K562 (cell line): Measurements from ENCODE around the gene RBMS3. TPM values are rescaled to one million over a fixed set of nuclear protein-coding genes. Genes with fewer than 3 reads are reported as not detected.

Experiments used
- ATAC-seq: fragments of 200-7000 bp; cut with Tn5 transposase; 3 replicates; pipeline ENCODE4 v1.9.1; 2020; ENCODE audit warnings: moderate library complexity
- BruUV-seq: library from RNA; stranded (reverse); fragments of 400-500 nt; replicated peaks from 2 replicates; lab custom pipeline; 2021; lab: Mats Ljungman, UMichigan
- CTCF ChIA-PET: fragments of 300-600 bp; formaldehyde crosslinking; extraction: SDS; loops from one replicate; lab custom pipeline; 2021; ENCODE audit warnings: low intra/inter-chr PET ratio; lab: Yijun Ruan, JAX
- POLR2A ChIA-PET: fragments of 300-600, 350-650 bp; sonication (Branson Sonifier 250); formaldehyde crosslinking; extraction: SDS; loops from one replicate; lab custom pipeline; 2021; ENCODE audit warnings: antibody characterized with exemption, inconsistent platforms; lab: Yijun Ruan, JAX
- DNase-seq, 4 experiments: peaks; one replicate each; pipeline versions ENCODE4 v3.0.0 to v3.0.0-alpha.2; 2011 to 2018; ENCODE audit warnings: low spot score in 3 of 4, mixed read lengths in 3 of 4; ENCODE audit errors: extremely low read depth in 1 of 4
- FAIRE-seq: peaks from 2 replicates; lab custom pipeline; 2011; peaks lifted over from hg19 to GRCh38; lab: Jason Lieb, UNC
- H2AFZ ChIP-seq: 2 replicates; pipeline ENCODE4 v1.6.0; 2011; ENCODE audit warnings: low read depth, low read length, control low read depth, inconsistent platforms
- H3K27ac ChIP-seq: fragments of 200-600 bp; 3 replicates; pipeline ENCODE4 v1.8.0; 2011; ENCODE audit warnings: low read depth, mild to moderate bottlenecking, control low read depth, inconsistent platforms, low read length, moderate library complexity, mixed read lengths; ENCODE audit errors: extremely low read depth
- H3K27me3 ChIP-seq, 2 experiments: fragments of 300-600 bp in 1 of 2; 2 replicates in 1 of 2; 3 replicates in 1 of 2; pipeline versions ENCODE4 v1.6.0 to v1.8.0; 2011; ENCODE audit warnings: inconsistent platforms in 2 of 2, low read length in 2 of 2, mild to moderate bottlenecking in 1 of 2, mixed read lengths in 1 of 2, moderate library complexity in 1 of 2; ENCODE audit not compliant: control insufficient read depth in 2 of 2, insufficient read depth in 2 of 2
- H3K36me3 ChIP-seq: fragments of 300-600 bp; 3 replicates; pipeline ENCODE4 v1.8.0; 2011; ENCODE audit warnings: mild to moderate bottlenecking, low read length, inconsistent platforms; ENCODE audit not compliant: control insufficient read depth, insufficient read depth
- H3K4me1 ChIP-seq, 2 experiments: fragments of 200-600 bp in 1 of 2; replicated peaks in 1 of 2; 2 replicates in 1 of 2; 3 replicates in 1 of 2; pipeline versions ENCODE4 v1.5.1 to v1.8.0; 2011; ENCODE audit warnings: inconsistent platforms in 2 of 2, low read length in 2 of 2, mild to moderate bottlenecking in 1 of 2, mixed read lengths in 1 of 2, moderate library complexity in 1 of 2; ENCODE audit not compliant: control insufficient read depth in 2 of 2, insufficient read depth in 2 of 2
- H3K4me2 ChIP-seq: 2 replicates; pipeline ENCODE4 v1.6.1; 2011; ENCODE audit warnings: low read length, control low read depth, inconsistent platforms, mixed read lengths; ENCODE audit not compliant: insufficient read depth
- H3K4me3 ChIP-seq: fragments of 200-600 bp; sonication (generic), shearing (Covaris generic); 2 replicates; pipeline ENCODE4 v1.5.1; 2016; ENCODE audit warnings: control low read depth, inconsistent platforms
- H3K79me2 ChIP-seq: fragments of 200-600 bp; 3 replicates; pipeline ENCODE4 v1.8.0; 2011; ENCODE audit warnings: low read length, inconsistent platforms; ENCODE audit not compliant: control insufficient read depth, insufficient read depth
- H3K9ac ChIP-seq, 2 experiments: 2 replicates each; pipeline versions ENCODE4 v1.6.0 to v1.6.1; 2011; ENCODE audit warnings: low read depth in 2 of 2, low read length in 2 of 2, control low read depth in 1 of 2, inconsistent platforms in 1 of 2, mild to moderate bottlenecking in 1 of 2, mixed read lengths in 1 of 2; ENCODE audit not compliant: insufficient read depth in 1 of 2
- H3K9me1 ChIP-seq: one replicate; pipeline ENCODE4 v1.6.0; 2011; ENCODE audit warnings: inconsistent platforms, mild to moderate bottlenecking, low read length, moderate library complexity; ENCODE audit not compliant: control insufficient read depth, insufficient read depth
- H3K9me3 ChIP-seq: replicated peaks from 2 replicates; pipeline ENCODE4 v1.5.1; 2011; ENCODE audit warnings: low read depth, low read length, inconsistent platforms; ENCODE audit not compliant: control insufficient read depth, insufficient read depth
- H4K20me1 ChIP-seq: replicated peaks from 2 replicates; pipeline ENCODE4 v1.6.1; 2011; ENCODE audit warnings: low read length, inconsistent platforms, mixed read lengths; ENCODE audit not compliant: control insufficient read depth, insufficient read depth
- KLF1 ChIP-seq: fragments of 450-650 bp; IDR thresholded peaks from 2 replicates; pipeline ENCODE4 v1.6.1; 2016; ENCODE audit warnings: missing genetic modification characterization, missing compliant biosample characterization
- NCOA6 ChIP-seq: fragments of 450-650 bp; IDR thresholded peaks from 2 replicates; pipeline ENCODE4 v1.6.1; 2017; ENCODE audit warnings: mild to moderate bottlenecking
- NR2C2 ChIP-seq, 2 experiments: fragments of 200-800 bp in 1 of 2; sonication (Bioruptor generic) in 1 of 2; sonication (generic) in 1 of 2; formaldehyde crosslinking in 1 of 2; IDR thresholded peaks; 2 replicates each; pipeline versions ENCODE4 v1.6.1 to v1.8.0; 2016 to 2022; ENCODE audit warnings: mild to moderate bottlenecking in 1 of 2, missing compliant biosample characterization in 1 of 2, missing genetic modification characterization in 1 of 2, missing genetic modification reagents in 1 of 2
- SMAD2 ChIP-seq: fragments of 150-350 bp; IDR thresholded peaks from 2 replicates; pipeline ENCODE4 v1.6.1; 2014; ENCODE audit warnings: low read depth, mild to moderate bottlenecking, low read length
- XRCC4 ChIP-seq: IDR thresholded peaks from one replicate; pipeline ENCODE4 v1.6.1; 2011; ENCODE audit not compliant: insufficient read depth, insufficient read length; ENCODE audit errors: extremely low read depth
- ZEB2 ChIP-seq: fragments of 450-650 bp; IDR thresholded peaks from 2 replicates; pipeline ENCODE4 v1.6.1; 2016
- ZNF780A ChIP-seq: fragments of 250-450 bp; sonication (Bioruptor Pico); IDR thresholded peaks from 2 replicates; pipeline ENCODE4 v1.5.0; 2021; ENCODE audit warnings: mild to moderate bottlenecking
- whole genome bisulfite sequencing: fragments of 100-300 bp; shearing (Covaris generic); methylation state at CpG from one replicate; pipeline ENCODE4 v1.1.6; 2016; ENCODE audit warnings: low coverage, mixed read lengths; ENCODE audit not compliant: insufficient coverage; ENCODE audit errors: missing lambda C conversion rate; 5-methylcytosine and 5-hydroxymethylcytosine counted together
- in situ Hi-C: fragments of 300-500 bp; cut with MboI; formaldehyde crosslinking; loops from 4 replicates; pipeline ENCODE4 v1.15.0; 2018; ENCODE audit warnings: inconsistent platforms, mixed read lengths
- intact Hi-C: fragments of 100-400 bp; cut with micrococcal nuclease; formaldehyde crosslinking; loops from 2 replicates; pipeline ENCODE4 v1.14.2; 2022
- polyA plus RNA-seq, 8 experiments: library from polyadenylated mRNA; depleted of rRNA in 4 of 8; stranded (reverse) in 5 of 8; unstranded in 3 of 8; fragments of >200 nt; fragmentation: Nextera tagmentation in 2 of 8; fragmentation: Illumina TruSeq in 1 of 8; extraction: Ambion mirVana in 2 of 8; extraction: Trizol in 1 of 8; gene quantifications; 2 replicates each; pipeline versions ENCODE4 v1.2.1 to v1.2.3, GENCODE V29; 2011 to 2014; ENCODE audit warnings: inconsistent platforms in 1 of 8, missing spikeins in 1 of 8
- total RNA-seq, 7 experiments: library from RNA; depleted of rRNA in 6 of 7; stranded (reverse); fragments of >200 nt in 6 of 7; fragmentation: Illumina TruSeq in 2 of 7; extraction: Trizol in 2 of 7; gene quantifications; 2 replicates each; pipeline versions ENCODE4 v1.2.1 to v1.2.3, GENCODE V29; 2011 to 2021; ENCODE audit warnings: low replicate concordance in 1 of 7
- TF ChIP-seq, protein P1 (sequence below): IDR thresholded peaks from 2 replicates; pipeline ENCODE4 v1.6.1; 2014; ENCODE audit warnings: antibody characterized with exemption
- TF ChIP-seq, protein P2 (sequence below), 2 experiments: fragments of 150-350 bp in 1 of 2; IDR thresholded peaks; 2 replicates each; pipeline ENCODE4 v1.6.1; 2012 to 2016; ENCODE audit warnings: low read depth in 2 of 2, low read length in 2 of 2, mild to moderate bottlenecking in 1 of 2, moderate library complexity in 1 of 2

RBMS3 gene
- total and polyA plus RNA-seq, 9 of the 15 experiments (the other 6 are each of a cell fraction or from before 2014, with no cell fraction given), result 0.20 TPM; not detected in 8

- POLR2A ChIA-PET, result no interaction called here
- in situ Hi-C loops, result no loop called here
- no peak for DNase-seq
- H3K79me2 ChIP-seq, result no peaks in the 10 kb centered on the region
- H3K27ac ChIP-seq, result no peak overlapping the region
- no peaks in the 10 kb centered on the region for H4K20me1 ChIP-seq
- intact Hi-C loops, result no loop called here
- 0% methylated on average over 4 of the region's 4 CpGs for WGBS
- H2AFZ ChIP-seq, result no peak overlapping the region
- H3K27me3 ChIP-seq, result no peaks in the 10 kb centered on the region
- FAIRE-seq, result no peak
- H3K36me3 ChIP-seq, result no peaks in the 10 kb centered on the region
- no peak overlapping the region for H3K4me2 ChIP-seq
- BruUV-seq, result no TSS peak
- CTCF ChIA-PET, result no interaction called here
- H3K9ac ChIP-seq, result no peak overlapping the region
- no peak for ATAC-seq
- TF ChIP-seq KLF1 (tag), result no peak
- no peak for TF ChIP-seq NR2C2 (CRISPR knock-in tag; IDR thresholded peaks at IDR 0.05)
- no peak for TF ChIP-seq NR2C2 (tag; IDR thresholded peaks at IDR 0.05)
- TF ChIP-seq, all 486 proteins: peak for 0
- H3K9me1 ChIP-seq, result no peaks in the 10 kb centered on the region
- no peak overlapping the region for H3K4me3 ChIP-seq
- no peaks in the 10 kb centered on the region for H3K4me1 ChIP-seq
- H3K9me3 ChIP-seq, result no peaks in the 10 kb centered on the region
Measured at GRCh38 chr3:29536016-29536758, 255.3 kb downstream of the RBMS3 start.

DNA sequence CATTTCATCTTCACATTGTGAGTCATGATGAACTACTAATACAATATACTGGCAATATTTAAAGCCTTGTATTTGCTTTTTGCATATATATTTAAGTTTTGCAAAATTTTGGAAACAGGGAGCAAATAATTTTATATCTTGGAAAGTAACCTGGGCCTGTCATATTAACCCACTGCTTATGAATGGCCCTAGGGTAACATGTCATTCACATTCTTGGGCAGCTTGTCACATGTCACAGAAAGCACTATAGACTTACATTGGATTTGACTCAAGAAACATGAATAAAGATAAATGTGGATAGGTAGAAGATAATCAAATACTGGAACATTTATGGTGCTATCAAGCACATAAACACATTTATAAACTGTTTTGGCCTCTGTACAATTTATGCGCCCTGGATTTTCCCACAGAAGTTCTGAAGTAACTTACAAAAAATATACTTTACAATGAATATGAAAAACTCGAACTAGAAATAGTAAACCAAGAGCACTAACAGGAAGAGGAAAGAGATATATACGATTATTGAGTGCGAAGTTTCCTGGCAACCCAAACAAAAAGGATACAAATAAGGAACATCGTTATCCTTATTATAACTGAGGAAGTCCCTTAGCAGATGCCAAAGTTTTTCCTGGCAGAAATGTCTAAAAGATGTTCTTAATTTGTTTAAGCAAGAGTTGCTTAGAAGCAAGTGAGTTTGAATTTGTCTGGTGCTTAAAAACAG is 257.2 kb downstream of the RBMS3 start:
- in situ Hi-C loops, result no loop called here
- TF ChIP-seq SMAD2 (no peak), ZNF780A (CRISPR knock-in tag) (no peak), XRCC4 (no peak), NCOA6 (no peak), ZEB2 (no peak)
- TF ChIP-seq, protein P1, sequence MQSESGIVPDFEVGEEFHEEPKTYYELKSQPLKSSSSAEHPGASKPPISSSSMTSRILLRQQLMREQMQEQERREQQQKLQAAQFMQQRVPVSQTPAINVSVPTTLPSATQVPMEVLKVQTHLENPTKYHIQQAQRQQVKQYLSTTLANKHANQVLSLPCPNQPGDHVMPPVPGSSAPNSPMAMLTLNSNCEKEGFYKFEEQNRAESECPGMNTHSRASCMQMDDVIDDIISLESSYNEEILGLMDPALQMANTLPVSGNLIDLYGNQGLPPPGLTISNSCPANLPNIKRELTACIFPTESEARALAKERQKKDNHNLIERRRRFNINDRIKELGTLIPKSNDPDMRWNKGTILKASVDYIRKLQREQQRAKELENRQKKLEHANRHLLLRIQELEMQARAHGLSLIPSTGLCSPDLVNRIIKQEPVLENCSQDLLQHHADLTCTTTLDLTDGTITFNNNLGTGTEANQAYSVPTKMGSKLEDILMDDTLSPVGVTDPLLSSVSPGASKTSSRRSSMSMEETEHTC, result no peak
- TF ChIP-seq, protein P2, sequence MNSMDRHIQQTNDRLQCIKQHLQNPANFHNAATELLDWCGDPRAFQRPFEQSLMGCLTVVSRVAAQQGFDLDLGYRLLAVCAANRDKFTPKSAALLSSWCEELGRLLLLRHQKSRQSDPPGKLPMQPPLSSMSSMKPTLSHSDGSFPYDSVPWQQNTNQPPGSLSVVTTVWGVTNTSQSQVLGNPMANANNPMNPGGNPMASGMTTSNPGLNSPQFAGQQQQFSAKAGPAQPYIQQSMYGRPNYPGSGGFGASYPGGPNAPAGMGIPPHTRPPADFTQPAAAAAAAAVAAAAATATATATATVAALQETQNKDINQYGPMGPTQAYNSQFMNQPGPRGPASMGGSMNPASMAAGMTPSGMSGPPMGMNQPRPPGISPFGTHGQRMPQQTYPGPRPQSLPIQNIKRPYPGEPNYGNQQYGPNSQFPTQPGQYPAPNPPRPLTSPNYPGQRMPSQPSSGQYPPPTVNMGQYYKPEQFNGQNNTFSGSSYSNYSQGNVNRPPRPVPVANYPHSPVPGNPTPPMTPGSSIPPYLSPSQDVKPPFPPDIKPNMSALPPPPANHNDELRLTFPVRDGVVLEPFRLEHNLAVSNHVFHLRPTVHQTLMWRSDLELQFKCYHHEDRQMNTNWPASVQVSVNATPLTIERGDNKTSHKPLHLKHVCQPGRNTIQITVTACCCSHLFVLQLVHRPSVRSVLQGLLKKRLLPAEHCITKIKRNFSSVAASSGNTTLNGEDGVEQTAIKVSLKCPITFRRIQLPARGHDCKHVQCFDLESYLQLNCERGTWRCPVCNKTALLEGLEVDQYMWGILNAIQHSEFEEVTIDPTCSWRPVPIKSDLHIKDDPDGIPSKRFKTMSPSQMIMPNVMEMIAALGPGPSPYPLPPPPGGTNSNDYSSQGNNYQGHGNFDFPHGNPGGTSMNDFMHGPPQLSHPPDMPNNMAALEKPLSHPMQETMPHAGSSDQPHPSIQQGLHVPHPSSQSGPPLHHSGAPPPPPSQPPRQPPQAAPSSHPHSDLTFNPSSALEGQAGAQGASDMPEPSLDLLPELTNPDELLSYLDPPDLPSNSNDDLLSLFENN (IDR thresholded peaks at IDR 0.05; ENCODE audit: low read depth in 2 of 2, low read length in 2 of 2), result no peak

More for the DNA sequence above, 257.2 kb downstream of the RBMS3 start:
- CTCF ChIA-PET, result no interaction called here
- Histone ChIP-seq H3K4me1 (no peaks in the 10 kb centered on the region), H3K27me3 (no peaks in the 10 kb centered on the region), H3K4me2 (no peak overlapping the region), H3K36me3 (no peaks in the 10 kb centered on the region), H4K20me1 (no peaks in the 10 kb centered on the region), H3K79me2 (no peaks in the 10 kb centered on the region), H3K9me3 (no peaks in the 10 kb centered on the region), H3K27ac (no peak overlapping the region), H3K9me1 (no peaks in the 10 kb centered on the region), H3K9ac (no peak overlapping the region), H3K4me3 (no peak overlapping the region), H2AFZ (no peak overlapping the region)
- FAIRE-seq (no peak), ATAC-seq (no peak), DNase-seq (no peak)
- 2% methylated on average over 5 of the region's 5 CpGs for WGBS
- POLR2A ChIA-PET, result no interaction called here
- BruUV-seq, result no TSS peak
- intact Hi-C loops, result no loop called here
